Osteocyte (in vitro differentiated cells): ENCODE results near the gene SIM2. TPM values are rescaled to one million over a fixed set of nuclear protein-coding genes. Genes with fewer than 3 reads are reported as not detected.

Experiments
- DNase-seq: peaks from one replicate; pipeline ENCODE4 v3.0.0; 2021; ENCODE audit warnings: mixed read lengths; ENCODE audit not compliant: unreplicated experiment; ENCODE audit errors: extremely low spot score
- H3K27ac Mint-ChIP-seq: one replicate; pipeline ENCODE4 v1.8.0; 2021; ENCODE audit warnings: mild to moderate bottlenecking, mixed read lengths; ENCODE audit not compliant: unreplicated experiment
- H3K27me3 Mint-ChIP-seq: one replicate; pipeline ENCODE4 v1.8.0; 2021; ENCODE audit warnings: mixed read lengths; ENCODE audit not compliant: unreplicated experiment
- H3K36me3 Mint-ChIP-seq: one replicate; pipeline ENCODE4 v1.8.0; 2021; ENCODE audit warnings: mixed read lengths; ENCODE audit not compliant: unreplicated experiment
- H3K4me1 Mint-ChIP-seq: one replicate; pipeline ENCODE4 v1.8.0; 2021; ENCODE audit warnings: mixed read lengths; ENCODE audit not compliant: unreplicated experiment
- H3K4me3 Mint-ChIP-seq: one replicate; pipeline ENCODE4 v1.8.0; 2021; ENCODE audit warnings: mild to moderate bottlenecking, moderate library complexity, mixed read lengths; ENCODE audit not compliant: unreplicated experiment
- H3K9me3 Mint-ChIP-seq: one replicate; pipeline ENCODE4 v1.8.0; 2021; ENCODE audit warnings: mixed read lengths; ENCODE audit not compliant: unreplicated experiment
- total RNA-seq: library from RNA; stranded (reverse); gene quantifications from 2 replicates; pipeline ENCODE4 v1.2.1, GENCODE V29; 2021
- TF ChIP-seq, protein P1 (sequence below): fragments of 200-600 bp; sonication (generic); IDR thresholded peaks from 2 replicates; pipeline ENCODE4 v1.5.0; 2021; ENCODE audit warnings: antibody characterized with exemption, mild to moderate bottlenecking, moderate library complexity

Gene SIM2
- total RNA-seq, 1 donor from 2014 or later: 1.5 TPM

DNA sequence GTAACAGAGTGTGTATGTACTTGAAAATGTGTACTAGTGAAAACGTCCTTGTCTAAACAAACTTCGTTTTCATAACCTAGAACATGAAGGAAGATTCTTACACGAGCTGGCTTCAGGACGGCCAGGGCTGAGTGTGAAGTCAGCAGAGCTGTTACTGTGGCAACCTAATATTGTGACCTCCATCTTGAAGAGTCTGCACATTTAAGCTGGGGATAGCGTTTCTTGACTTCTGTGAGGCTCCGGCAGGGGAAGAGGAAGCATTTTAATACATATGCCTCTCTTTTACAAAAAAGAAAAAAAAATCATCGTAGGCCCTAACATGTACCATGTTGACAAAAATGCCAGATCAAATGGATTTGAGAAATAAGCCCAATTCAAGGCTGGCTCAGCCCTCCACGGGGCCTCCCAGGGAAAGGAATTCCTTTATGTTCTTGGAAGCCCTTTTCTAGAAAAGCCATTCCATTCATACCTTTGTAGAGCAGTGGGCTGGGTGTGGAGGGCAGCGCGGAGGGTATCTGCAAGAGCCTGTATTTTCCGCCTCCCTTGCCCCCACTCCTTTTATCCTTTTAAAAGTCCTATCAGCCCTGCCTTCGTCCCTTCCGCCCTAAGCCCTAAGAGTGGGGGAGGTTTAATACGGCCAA is 51.1 kb downstream of the SIM2 start:
- Mint-ChIP-seq H3K4me3 (no peak overlapping the region), H3K4me1 (peaks cover 33% of the 10 kb centered on the region), H3K9me3 (no peaks in the 10 kb centered on the region), H3K27ac (peak overlapping the region; percentile 72), H3K36me3 (peaks cover 9% of the 10 kb centered on the region), H3K27me3 (no peaks in the 10 kb centered on the region)
- DNase-seq: no peak
- TF ChIP-seq, protein P1, sequence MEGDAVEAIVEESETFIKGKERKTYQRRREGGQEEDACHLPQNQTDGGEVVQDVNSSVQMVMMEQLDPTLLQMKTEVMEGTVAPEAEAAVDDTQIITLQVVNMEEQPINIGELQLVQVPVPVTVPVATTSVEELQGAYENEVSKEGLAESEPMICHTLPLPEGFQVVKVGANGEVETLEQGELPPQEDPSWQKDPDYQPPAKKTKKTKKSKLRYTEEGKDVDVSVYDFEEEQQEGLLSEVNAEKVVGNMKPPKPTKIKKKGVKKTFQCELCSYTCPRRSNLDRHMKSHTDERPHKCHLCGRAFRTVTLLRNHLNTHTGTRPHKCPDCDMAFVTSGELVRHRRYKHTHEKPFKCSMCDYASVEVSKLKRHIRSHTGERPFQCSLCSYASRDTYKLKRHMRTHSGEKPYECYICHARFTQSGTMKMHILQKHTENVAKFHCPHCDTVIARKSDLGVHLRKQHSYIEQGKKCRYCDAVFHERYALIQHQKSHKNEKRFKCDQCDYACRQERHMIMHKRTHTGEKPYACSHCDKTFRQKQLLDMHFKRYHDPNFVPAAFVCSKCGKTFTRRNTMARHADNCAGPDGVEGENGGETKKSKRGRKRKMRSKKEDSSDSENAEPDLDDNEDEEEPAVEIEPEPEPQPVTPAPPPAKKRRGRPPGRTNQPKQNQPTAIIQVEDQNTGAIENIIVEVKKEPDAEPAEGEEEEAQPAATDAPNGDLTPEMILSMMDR: no peak

- peaks cover 35% of the 10 kb centered on the region for H3K4me1 Mint-ChIP-seq
- DNase-seq: no peak
Observed at GRCh38 chr21:36750576-36750959, 51.7 kb downstream of the SIM2 start.

GRCh38 chr21:36751383-36751782 is 52.5 kb downstream of the SIM2 start:
- DNase-seq: no peak
- Mint-ChIP-seq H3K4me3 (no peak overlapping the region), H3K27ac (no peak overlapping the region), H3K4me1 (peaks cover 35% of the 10 kb centered on the region), H3K9me3 (no peaks in the 10 kb centered on the region), H3K27me3 (no peaks in the 10 kb centered on the region), H3K36me3 (peaks cover 15% of the 10 kb centered on the region)
- TF ChIP-seq, protein P1: no peak

More at GRCh38 chr21:36750576-36750959, 51.7 kb downstream of the SIM2 start:
- TF ChIP-seq, protein P1: no peak
- H3K27ac Mint-ChIP-seq: no peak overlapping the region
- peaks cover 11% of the 10 kb centered on the region for H3K36me3 Mint-ChIP-seq
- H3K9me3 Mint-ChIP-seq: no peaks in the 10 kb centered on the region
- no peak overlapping the region for H3K4me3 Mint-ChIP-seq
- no peaks in the 10 kb centered on the region for H3K27me3 Mint-ChIP-seq

DNA sequence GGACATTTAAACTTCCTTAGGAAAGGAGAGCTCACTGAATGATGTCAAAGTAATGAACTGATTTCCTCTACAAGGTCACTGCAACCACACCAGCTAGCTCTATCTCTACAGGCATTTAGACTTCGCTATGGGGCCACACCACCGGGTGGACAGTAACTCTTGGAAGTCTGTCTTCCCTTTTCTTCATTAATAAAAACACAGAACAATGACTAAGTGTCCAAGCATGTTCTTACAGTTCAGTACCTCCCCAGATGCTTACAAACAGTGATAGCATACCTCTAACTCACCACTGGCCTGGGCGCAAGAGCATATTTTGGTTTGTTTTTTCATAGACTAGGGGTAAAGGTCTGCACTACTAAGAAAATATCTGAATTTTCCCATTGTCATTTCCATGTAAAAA is 54.6 kb downstream of the SIM2 start:
- peak overlapping the region; percentile 36 for H3K27ac Mint-ChIP-seq
- no peak for DNase-seq

DNA sequence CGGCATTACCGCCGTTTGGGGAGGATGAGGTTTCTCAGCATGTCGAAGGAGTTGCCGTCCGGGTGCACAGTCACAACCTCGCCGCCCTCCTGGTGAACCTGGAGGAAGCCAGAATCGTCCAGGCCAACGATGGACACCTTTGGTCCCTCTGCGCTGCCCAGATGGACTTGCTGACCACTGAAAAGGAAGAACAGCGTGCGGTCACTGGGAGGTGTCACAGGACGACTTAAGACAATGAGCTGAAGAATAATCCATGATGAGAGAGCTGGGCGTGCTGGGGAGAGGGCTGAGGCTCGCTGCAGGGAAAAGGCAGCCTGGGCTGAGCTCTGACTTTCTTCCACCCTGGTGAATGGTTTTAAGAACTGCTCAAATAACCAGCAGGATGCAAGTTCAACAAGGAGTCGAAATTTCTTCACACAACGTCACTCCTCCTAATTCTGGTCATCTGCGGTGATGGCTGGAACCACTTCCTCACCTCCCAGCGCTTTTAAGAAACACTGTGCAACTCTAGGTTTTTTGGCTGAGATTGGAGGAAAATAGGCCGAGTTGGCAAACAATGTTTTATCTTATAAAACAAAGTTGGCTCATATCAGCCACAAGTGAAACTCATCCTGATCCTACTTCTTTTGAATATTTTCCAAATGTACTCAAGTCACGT is 55.5 kb downstream of the SIM2 start:
- H3K4me3 Mint-ChIP-seq: no peak overlapping the region
- peaks cover 19% of the 10 kb centered on the region for H3K36me3 Mint-ChIP-seq
- H3K4me1 Mint-ChIP-seq: peaks cover 33% of the 10 kb centered on the region
- TF ChIP-seq, protein P1: no peak
- DNase-seq: no peak
- H3K27ac Mint-ChIP-seq: no peak overlapping the region
- no peaks in the 10 kb centered on the region for H3K9me3 Mint-ChIP-seq
- H3K27me3 Mint-ChIP-seq: no peaks in the 10 kb centered on the region

More for the DNA sequence above, 54.6 kb downstream of the SIM2 start:
- H3K4me3 Mint-ChIP-seq: no peak overlapping the region
- H3K36me3 Mint-ChIP-seq: peaks cover 18% of the 10 kb centered on the region
- no peaks in the 10 kb centered on the region for H3K27me3 Mint-ChIP-seq
- TF ChIP-seq, protein P1: no peak
- H3K9me3 Mint-ChIP-seq: no peaks in the 10 kb centered on the region
- peaks cover 33% of the 10 kb centered on the region for H3K4me1 Mint-ChIP-seq
